Vagina (tissue), 2 donors: ENCODE measurements around the gene EME2. TPM values are rescaled to one million over a fixed set of nuclear protein-coding genes. Genes with fewer than 3 reads are reported as not detected.

ENCODE experiments used
- DNase-seq, 2 donors: peaks; one replicate each; pipeline ENCODE4 v3.0.0-alpha.2; 2017; ENCODE audit errors: extremely low spot score in 2 of 2
- H3K27ac ChIP-seq: fragments of 200-600 bp; sonication (generic); one replicate; pipeline ENCODE4 v1.5.1; 2019
- H3K27me3 ChIP-seq: fragments of 200-600 bp; sonication (generic); one replicate; pipeline ENCODE4 v1.5.1; 2019
- H3K36me3 ChIP-seq, 2 donors: fragments of 200-600 bp; sonication (generic); one replicate each; pipeline ENCODE4 v1.5.1; 2017 to 2019
- H3K4me1 ChIP-seq: fragments of 200-600 bp; sonication (generic); one replicate; pipeline ENCODE4 v1.5.1; 2019
- H3K4me3 ChIP-seq, 2 donors: fragments of 200-600 bp; sonication (generic); 1 replicate in 1 of 2; 2 replicates in 1 of 2; pipeline ENCODE4 v1.5.1; 2016 to 2019
- H3K9me3 ChIP-seq: fragments of 200-600 bp; sonication (generic); one replicate; pipeline ENCODE4 v1.5.1; 2019
- POLR2A ChIP-seq, 2 donors: fragments of 450-650 bp; IDR thresholded peaks; one replicate each; pipeline ENCODE4 v1.6.1; 2017; ENCODE audit warnings: antibody characterized with exemption in 2 of 2, mild to moderate bottlenecking in 2 of 2, moderate library complexity in 2 of 2
- POLR2AphosphoS5 ChIP-seq, 2 donors: sonication (generic); formaldehyde crosslinking; IDR thresholded peaks; one replicate each; pipeline ENCODE4 v1.9.0; 2017; ENCODE audit warnings: antibody characterized with exemption in 2 of 2, mild to moderate bottlenecking in 2 of 2, low read depth in 1 of 2; ENCODE audit not compliant: insufficient read depth in 1 of 2
- intact Hi-C: fragments of 100-400 bp; cut with DNase I; formaldehyde crosslinking; loops from one replicate; pipeline ENCODE4 v1.15.1; 2023
- total RNA-seq: library from RNA; depleted of rRNA; stranded (reverse); fragments of >200 nt; gene quantifications from one replicate; pipeline ENCODE4 v1.2.3, GENCODE V29; 2016
- TF ChIP-seq, protein P1 (sequence below), 3 experiments: fragments of 450-650 bp in 2 of 3; fragments of 200-600 bp in 1 of 3; sonication (generic) in 1 of 3; IDR thresholded peaks; one replicate each; pipeline ENCODE4 v1.5.1; 2017 to 2019; ENCODE audit warnings: antibody characterized with exemption in 3 of 3, mild to moderate bottlenecking in 2 of 3, moderate library complexity in 2 of 3

The EME2 gene
- total RNA-seq, 1 donor from 2014 or later: 13.5 TPM

DNA sequence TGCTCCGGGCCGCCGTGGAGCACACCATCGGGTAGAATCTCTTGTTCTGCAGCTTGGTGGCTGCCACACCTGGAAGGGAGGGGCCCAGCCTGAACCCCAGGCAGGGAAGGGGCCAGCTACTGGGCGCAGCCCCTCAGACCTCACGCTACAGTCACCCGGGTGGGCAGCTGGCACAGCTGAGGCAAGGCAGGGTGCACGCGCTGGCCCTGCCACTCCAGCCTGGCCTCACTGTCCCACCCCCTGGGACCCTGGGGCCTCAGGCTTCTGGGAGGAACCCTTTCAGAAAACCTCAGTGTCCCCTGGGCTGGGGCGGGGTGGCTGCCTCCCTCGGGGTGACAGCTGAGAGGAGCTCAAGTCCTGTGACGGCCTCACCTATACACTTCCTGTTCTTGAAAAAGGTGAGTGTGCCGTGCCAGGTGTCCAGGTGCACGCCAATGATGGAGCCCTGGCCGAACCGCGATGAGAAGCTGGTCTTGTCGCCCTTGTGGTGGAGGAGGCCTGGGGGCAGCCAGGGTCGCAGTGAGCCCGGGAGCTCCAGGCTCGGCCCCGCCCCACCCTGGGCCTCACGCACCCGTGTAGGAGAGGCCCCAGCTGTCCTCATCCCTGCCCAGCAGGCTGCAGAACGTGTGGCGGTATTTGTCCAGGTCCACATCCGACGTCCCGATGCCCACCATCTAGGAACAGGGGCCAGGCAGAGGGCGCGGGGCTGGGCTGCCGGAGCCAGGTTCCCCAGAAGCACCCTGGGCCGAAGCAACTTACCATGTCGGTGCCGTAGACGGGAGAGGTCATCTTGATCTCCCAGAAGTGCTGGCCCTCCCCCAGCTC, 5.0 kb downstream of the EME2 start:
- no peak for DNase-seq
- TF ChIP-seq POLR2AphosphoS5 (IDR thresholded peaks at IDR 0.05; ENCODE audit: insufficient read depth in 1 of 2, low read depth in 1 of 2) (no peak), POLR2A (IDR thresholded peaks at IDR 0.05) (no peak)
- TF ChIP-seq, protein P1, sequence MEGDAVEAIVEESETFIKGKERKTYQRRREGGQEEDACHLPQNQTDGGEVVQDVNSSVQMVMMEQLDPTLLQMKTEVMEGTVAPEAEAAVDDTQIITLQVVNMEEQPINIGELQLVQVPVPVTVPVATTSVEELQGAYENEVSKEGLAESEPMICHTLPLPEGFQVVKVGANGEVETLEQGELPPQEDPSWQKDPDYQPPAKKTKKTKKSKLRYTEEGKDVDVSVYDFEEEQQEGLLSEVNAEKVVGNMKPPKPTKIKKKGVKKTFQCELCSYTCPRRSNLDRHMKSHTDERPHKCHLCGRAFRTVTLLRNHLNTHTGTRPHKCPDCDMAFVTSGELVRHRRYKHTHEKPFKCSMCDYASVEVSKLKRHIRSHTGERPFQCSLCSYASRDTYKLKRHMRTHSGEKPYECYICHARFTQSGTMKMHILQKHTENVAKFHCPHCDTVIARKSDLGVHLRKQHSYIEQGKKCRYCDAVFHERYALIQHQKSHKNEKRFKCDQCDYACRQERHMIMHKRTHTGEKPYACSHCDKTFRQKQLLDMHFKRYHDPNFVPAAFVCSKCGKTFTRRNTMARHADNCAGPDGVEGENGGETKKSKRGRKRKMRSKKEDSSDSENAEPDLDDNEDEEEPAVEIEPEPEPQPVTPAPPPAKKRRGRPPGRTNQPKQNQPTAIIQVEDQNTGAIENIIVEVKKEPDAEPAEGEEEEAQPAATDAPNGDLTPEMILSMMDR (IDR thresholded peaks at IDR 0.05): no peak
- intact Hi-C loops: no loop called here
- Histone ChIP-seq H3K4me3 (no peak overlapping the region), H3K9me3 (no peaks in the 10 kb centered on the region), H3K27me3 (no peaks in the 10 kb centered on the region), H3K27ac (no peak overlapping the region), H3K36me3 (peaks cover 0 to 38% of the 10 kb centered on the region in 2 donors), H3K4me1 (peaks cover 52% of the 10 kb centered on the region)

DNA sequence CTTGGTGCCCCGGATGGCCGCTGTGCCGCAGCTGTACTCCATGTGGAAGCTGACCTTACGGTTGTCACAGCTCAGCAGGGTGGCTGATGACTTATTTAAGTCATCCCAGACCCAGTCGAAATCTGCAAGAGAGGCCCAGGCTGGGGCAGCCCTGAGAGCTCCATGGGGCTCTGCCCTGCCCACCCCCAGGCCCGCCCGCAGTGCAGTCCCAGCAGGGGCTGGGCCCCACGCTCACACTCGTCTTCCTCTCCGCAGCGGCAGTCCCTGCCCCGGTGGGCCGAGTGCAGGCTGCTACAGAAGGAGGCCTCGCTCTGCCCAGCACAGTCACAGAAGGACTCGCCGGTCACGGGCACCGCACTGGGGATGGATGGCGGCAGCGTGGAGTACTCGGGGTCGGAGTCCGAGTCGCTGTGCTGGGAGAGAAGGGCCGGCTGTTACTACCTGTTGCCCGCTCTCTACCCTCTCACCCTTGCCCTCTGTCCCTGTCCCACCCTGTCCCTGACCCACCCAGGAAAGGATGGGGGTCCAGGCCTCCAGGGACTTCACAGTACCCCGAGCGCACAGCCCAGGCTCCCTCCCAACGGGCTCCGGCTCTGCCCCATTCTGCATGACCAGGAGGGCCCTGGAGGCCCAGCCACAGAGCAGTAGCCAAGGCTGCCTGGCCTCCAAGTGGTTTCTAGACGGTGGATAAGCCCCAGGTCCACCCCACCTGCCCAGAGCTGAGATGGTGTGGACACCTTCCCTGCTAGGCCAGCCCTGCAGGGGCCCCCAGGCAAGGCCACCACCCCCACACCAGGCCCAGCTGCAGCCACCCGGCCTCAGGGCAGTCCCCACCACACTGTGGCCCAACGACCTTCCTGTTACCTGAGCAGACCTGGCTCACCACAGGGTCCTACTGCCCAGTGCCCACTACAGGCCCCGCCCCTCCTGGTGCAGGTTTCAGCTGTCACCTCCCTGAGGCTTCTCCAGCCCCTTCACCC, 5.9 kb downstream of the EME2 start:
- H3K27ac ChIP-seq: no peak overlapping the region
- peaks cover 52% of the 10 kb centered on the region for H3K4me1 ChIP-seq
- intact Hi-C loops: no loop called here
- DNase-seq: no peak
- H3K9me3 ChIP-seq: no peaks in the 10 kb centered on the region
- TF ChIP-seq POLR2AphosphoS5 (IDR thresholded peaks at IDR 0.05; ENCODE audit: insufficient read depth in 1 of 2, low read depth in 1 of 2) (no peak), POLR2A (IDR thresholded peaks at IDR 0.05) (no peak)
- TF ChIP-seq, protein P1 (IDR thresholded peaks at IDR 0.05): no peak
- H3K27me3 ChIP-seq: no peaks in the 10 kb centered on the region
- peaks cover 0 to 38% of the 10 kb centered on the region in 2 donors for H3K36me3 ChIP-seq
- H3K4me3 ChIP-seq: no peak overlapping the region

GRCh38 chr16:1779234-1779701, 6.7 kb downstream of the EME2 start:
- Histone ChIP-seq H3K9me3 (no peaks in the 10 kb centered on the region), H3K4me1 (peaks cover 52% of the 10 kb centered on the region), H3K27ac (no peak overlapping the region), H3K27me3 (no peaks in the 10 kb centered on the region), H3K4me3 (no peak overlapping the region), H3K36me3 (peaks cover 0 to 38% of the 10 kb centered on the region in 2 donors)
- TF ChIP-seq, protein P1 (IDR thresholded peaks at IDR 0.05): no peak
- TF ChIP-seq POLR2A (IDR thresholded peaks at IDR 0.05) (no peak), POLR2AphosphoS5 (IDR thresholded peaks at IDR 0.05; ENCODE audit: insufficient read depth in 1 of 2, low read depth in 1 of 2) (no peak)
- DNase-seq: no peak
- intact Hi-C loops: no loop called here

DNA sequence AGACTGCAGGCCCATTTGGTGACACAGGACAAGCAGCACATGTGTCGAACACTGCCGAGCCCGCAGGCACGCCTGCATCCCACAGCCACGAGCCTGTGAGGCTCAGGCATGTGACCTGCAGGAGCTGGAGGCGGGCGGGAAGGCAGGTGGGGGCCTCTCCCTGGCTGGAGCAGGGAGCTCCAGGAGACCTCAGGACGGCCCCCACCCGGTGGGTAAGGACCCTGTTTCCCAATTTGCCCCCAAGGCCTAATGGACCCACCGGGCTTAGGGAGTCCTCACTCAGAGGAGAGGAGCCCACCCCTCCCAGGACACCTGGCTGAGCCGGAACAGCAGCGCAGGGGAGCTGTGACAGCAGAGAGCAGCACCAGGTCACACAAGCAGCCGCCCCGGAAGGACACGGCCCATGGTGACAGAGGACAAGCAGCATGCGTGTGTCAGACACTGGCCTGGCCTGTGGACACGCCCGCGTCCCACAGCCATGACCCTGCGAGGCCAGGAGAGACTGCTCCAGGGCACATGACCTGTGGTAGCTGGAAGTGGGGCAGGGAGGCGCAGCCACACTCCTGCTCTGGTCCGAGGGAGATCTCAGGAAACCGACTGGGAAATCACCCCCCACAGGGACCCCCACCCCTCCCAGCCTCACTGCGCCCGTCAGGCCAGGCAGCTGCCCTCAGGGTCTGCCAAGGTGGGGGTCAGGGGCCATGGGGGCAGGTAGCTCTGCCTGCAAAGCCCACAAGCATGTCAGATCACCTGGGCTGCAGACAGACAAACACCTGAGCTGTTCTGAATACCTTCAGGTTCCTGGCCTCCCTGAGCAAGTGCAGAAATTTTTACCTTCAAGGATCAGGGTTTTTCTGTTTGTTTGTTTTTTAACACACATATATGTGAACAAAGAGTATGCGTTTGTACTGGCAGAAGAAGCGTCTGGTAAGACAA, 7.4 kb downstream of the EME2 start:
- no peak for TF ChIP-seq POLR2AphosphoS5 (IDR thresholded peaks at IDR 0.05; ENCODE audit: insufficient read depth in 1 of 2, low read depth in 1 of 2)
- TF ChIP-seq, protein P1 (IDR thresholded peaks at IDR 0.05): no peak
- no peak for TF ChIP-seq POLR2A (IDR thresholded peaks at IDR 0.05)
- Histone ChIP-seq H3K9me3 (no peaks in the 10 kb centered on the region), H3K4me1 (peaks cover 52% of the 10 kb centered on the region), H3K27me3 (no peaks in the 10 kb centered on the region), H3K36me3 (peaks cover 0 to 38% of the 10 kb centered on the region in 2 donors), H3K4me3 (no peak overlapping the region), H3K27ac (no peak overlapping the region)
- intact Hi-C loops: no loop called here
- DNase-seq: no peak
